IMR-90 (cell line): ENCODE measurements around the gene PEAK1. TPM values are rescaled to one million over a fixed set of nuclear protein-coding genes. Genes with fewer than 3 reads are reported as not detected.

ENCODE experiments used
- ATAC-seq: fragments of 200-7000 bp; cut with Tn5 transposase; 2 replicates; pipeline ENCODE4 v1.9.1; 2020; ENCODE audit warnings: low read depth, mild to moderate bottlenecking, moderate library complexity
- BruUV-seq: library from RNA; stranded (reverse); fragments of 400-500 nt; replicated peaks from 2 replicates; lab custom pipeline; 2021; lab: Mats Ljungman, UMichigan
- CTCF ChIA-PET: fragments of 300-600 bp; formaldehyde crosslinking; extraction: SDS; loops from one replicate; lab custom pipeline; 2021; ENCODE audit warnings: antibody characterized with exemption; lab: Yijun Ruan, JAX
- POLR2A ChIA-PET: fragments of 300-600 bp; sonication (Branson Sonifier 250); formaldehyde crosslinking; loops from one replicate; lab custom pipeline; 2022; ENCODE audit warnings: antibody characterized with exemption; ENCODE audit not compliant: unreplicated experiment; lab: Charles Lee
- DNase-seq: peaks from one replicate; pipeline ENCODE4 v3.0.0; 2013
- H2AFZ ChIP-seq: replicated peaks from 2 replicates; pipeline ENCODE3; 2013; ENCODE audit warnings: low read length, mild to moderate bottlenecking; ENCODE audit not compliant: poor library complexity
- H2AK5ac ChIP-seq: 2 replicates; pipeline ENCODE4 v1.6.1; 2013; ENCODE audit warnings: low read depth, low read length, inconsistent platforms
- H2AK9ac ChIP-seq: replicated peaks from 2 replicates; pipeline ENCODE3; 2013; ENCODE audit warnings: mild to moderate bottlenecking, low read depth, low read length, moderate library complexity; ENCODE audit not compliant: poor library complexity
- H2BK120ac ChIP-seq: 2 replicates; pipeline ENCODE4 v1.6.1; 2013; ENCODE audit warnings: low read depth, low read length, inconsistent platforms
- H2BK15ac ChIP-seq: 3 replicates; pipeline ENCODE4 v1.6.1; 2013; ENCODE audit warnings: low read depth, low read length, inconsistent platforms
- H2BK20ac ChIP-seq: 2 replicates; pipeline ENCODE4 v1.6.1; 2013; ENCODE audit warnings: low read depth, mild to moderate bottlenecking, inconsistent platforms, low read length, moderate library complexity
- H2BK5ac ChIP-seq: 2 replicates; pipeline ENCODE4 v1.6.1; 2013; ENCODE audit warnings: mild to moderate bottlenecking, low read depth, low read length, inconsistent platforms; ENCODE audit not compliant: poor library complexity, severe bottlenecking
- H3K14ac ChIP-seq: replicated peaks from 2 replicates; pipeline ENCODE4 v1.6.1; 2013; ENCODE audit warnings: low read depth, low read length, inconsistent platforms
- H3K18ac ChIP-seq: 2 replicates; pipeline ENCODE4 v1.6.1; 2013; ENCODE audit warnings: low read depth, low read length, control low read depth
- H3K23ac ChIP-seq: 2 replicates; pipeline ENCODE4 v1.6.1; 2013; ENCODE audit warnings: low read depth, low read length, inconsistent platforms
- H3K27ac ChIP-seq: 2 replicates; pipeline ENCODE4 v1.5.1; 2013; ENCODE audit warnings: mild to moderate bottlenecking, control low read depth, low read length; ENCODE audit not compliant: insufficient read depth
- H3K27me3 ChIP-seq: 2 replicates; pipeline ENCODE4 v1.6.1; 2013; ENCODE audit warnings: low read length; ENCODE audit not compliant: control insufficient read depth, insufficient read depth
- H3K36me3 ChIP-seq: 2 replicates; pipeline ENCODE4 v1.6.1; 2013; ENCODE audit warnings: low read length, mixed read lengths; ENCODE audit not compliant: control insufficient read depth, insufficient read depth
- H3K4ac ChIP-seq: 2 replicates; pipeline ENCODE4 v1.6.1; 2013; ENCODE audit warnings: low read depth, low read length, inconsistent platforms
- H3K4me1 ChIP-seq: 2 replicates; pipeline ENCODE4 v1.6.1; 2013; ENCODE audit warnings: low read length, mixed read lengths; ENCODE audit not compliant: control insufficient read depth, insufficient read depth
- H3K4me2 ChIP-seq: 2 replicates; pipeline ENCODE4 v1.6.1; 2013; ENCODE audit warnings: low read depth, mild to moderate bottlenecking, control low read depth, low read length, moderate library complexity
- H3K4me3 ChIP-seq: 2 replicates; pipeline ENCODE4 v1.5.1; 2013; ENCODE audit warnings: low read depth, mild to moderate bottlenecking, control low read depth, low read length, moderate library complexity; ENCODE audit not compliant: insufficient read depth
- H3K56ac ChIP-seq: 2 replicates; pipeline ENCODE4 v1.6.1; 2013; ENCODE audit warnings: low read length, inconsistent platforms; ENCODE audit not compliant: insufficient read depth; ENCODE audit errors: extremely low read depth
- H3K79me1 ChIP-seq, 2 experiments: 2 replicates each; pipeline ENCODE4 v1.6.1; 2013; ENCODE audit warnings: low read length in 2 of 2, inconsistent platforms in 1 of 2, low read depth in 1 of 2
- H3K9ac ChIP-seq: 2 replicates; pipeline ENCODE4 v1.6.1; 2013; ENCODE audit warnings: low read depth, low read length, control low read depth
- H3K9me1 ChIP-seq: 2 replicates; pipeline ENCODE4 v1.6.1; 2013; ENCODE audit warnings: low read length, inconsistent platforms; ENCODE audit not compliant: insufficient read depth
- H3K9me3 ChIP-seq: 2 replicates; pipeline ENCODE4 v1.6.1; 2013; ENCODE audit warnings: low read length; ENCODE audit not compliant: control insufficient read depth, insufficient read depth
- H4K20me1 ChIP-seq: 2 replicates; pipeline ENCODE4 v1.6.1; 2013; ENCODE audit warnings: low read length, inconsistent platforms; ENCODE audit not compliant: insufficient read depth
- H4K5ac ChIP-seq: 2 replicates; pipeline ENCODE4 v1.6.1; 2013; ENCODE audit warnings: mild to moderate bottlenecking, low read depth, low read length, control low read depth
- H4K8ac ChIP-seq, 2 experiments: 2 replicates each; pipeline ENCODE4 v1.6.1; 2013; ENCODE audit warnings: low read depth in 2 of 2, low read length in 2 of 2, control low read depth in 1 of 2, inconsistent platforms in 1 of 2
- H4K91ac ChIP-seq: 2 replicates; pipeline ENCODE4 v1.6.1; 2013; ENCODE audit warnings: low read depth, low read length, inconsistent platforms; ENCODE audit not compliant: insufficient read depth
- CEBPB ChIP-seq: IDR thresholded peaks from 2 replicates; pipeline ENCODE4 v1.6.1; 2012; ENCODE audit warnings: low read depth, low read length, improper control_type of control experiment
- FOS ChIP-seq: fragments of 150-350 bp; IDR thresholded peaks from 2 replicates; pipeline ENCODE4 v1.6.1; 2016; ENCODE audit warnings: low read depth, low read length
- MAFK ChIP-seq: IDR thresholded peaks from 2 replicates; pipeline ENCODE4 v1.6.1; 2012; ENCODE audit warnings: low read depth, low read length, improper control_type of control experiment
- RCOR1 ChIP-seq: IDR thresholded peaks from 2 replicates; pipeline ENCODE4 v1.6.1; 2012; ENCODE audit warnings: mild to moderate bottlenecking, low read length, improper control_type of control experiment; ENCODE audit not compliant: insufficient replicate concordance
- WGBS, 2 experiments: methylation state at CpG; one replicate each; pipeline versions ENCODE4 v1.1.5 to v1.1.7; 2013; ENCODE audit warnings: missing lambda C conversion rate in 2 of 2; ENCODE audit not compliant: insufficient read length in 1 of 2; ENCODE audit errors: extremely low coverage in 2 of 2; 5-methylcytosine and 5-hydroxymethylcytosine counted together
- dilution Hi-C: fragments of 300-500 bp; cut with HindIII; formaldehyde crosslinking; loops from one replicate; pipeline ENCODE4 v1.14.3; 2018; ENCODE audit warnings: low sequenced_read_pairs; ENCODE audit not compliant: unreplicated experiment
- in situ Hi-C: fragments of 300-500 bp; cut with MboI; formaldehyde crosslinking; loops from 3 replicates; pipeline ENCODE4 v1.14.3; 2019; ENCODE audit warnings: low sequenced_read_pairs, inconsistent platforms, mixed read lengths
- intact Hi-C: fragments of 100-400 bp; cut with micrococcal nuclease; formaldehyde crosslinking; loops from 2 replicates; pipeline ENCODE4 v1.10.0; 2022
- polyA plus RNA-seq, 3 experiments: library from polyadenylated mRNA; depleted of rRNA; stranded (reverse); fragments of >200 nt; gene quantifications; 2 replicates each; pipeline ENCODE4 v1.2.3, GENCODE V29; 2012; ENCODE audit warnings: low replicate concordance in 1 of 3
- total RNA-seq: library from RNA; depleted of rRNA; stranded (reverse); fragments of >200 nt; gene quantifications from 2 replicates; pipeline ENCODE4 v1.2.3, GENCODE V29; 2012
- TF ChIP-seq, protein P1 (sequence below): conservative IDR thresholded peaks from 2 replicates; pipeline ENCODE4 v1.5.1; 2012; ENCODE audit warnings: mild to moderate bottlenecking, low read depth, low read length, improper control_type of control experiment

The PEAK1 gene
- total and polyA plus RNA-seq, 2 of the 4 experiments (the other 2 are of a cell fraction), result 21.5 to 43.9 TPM

DNA sequence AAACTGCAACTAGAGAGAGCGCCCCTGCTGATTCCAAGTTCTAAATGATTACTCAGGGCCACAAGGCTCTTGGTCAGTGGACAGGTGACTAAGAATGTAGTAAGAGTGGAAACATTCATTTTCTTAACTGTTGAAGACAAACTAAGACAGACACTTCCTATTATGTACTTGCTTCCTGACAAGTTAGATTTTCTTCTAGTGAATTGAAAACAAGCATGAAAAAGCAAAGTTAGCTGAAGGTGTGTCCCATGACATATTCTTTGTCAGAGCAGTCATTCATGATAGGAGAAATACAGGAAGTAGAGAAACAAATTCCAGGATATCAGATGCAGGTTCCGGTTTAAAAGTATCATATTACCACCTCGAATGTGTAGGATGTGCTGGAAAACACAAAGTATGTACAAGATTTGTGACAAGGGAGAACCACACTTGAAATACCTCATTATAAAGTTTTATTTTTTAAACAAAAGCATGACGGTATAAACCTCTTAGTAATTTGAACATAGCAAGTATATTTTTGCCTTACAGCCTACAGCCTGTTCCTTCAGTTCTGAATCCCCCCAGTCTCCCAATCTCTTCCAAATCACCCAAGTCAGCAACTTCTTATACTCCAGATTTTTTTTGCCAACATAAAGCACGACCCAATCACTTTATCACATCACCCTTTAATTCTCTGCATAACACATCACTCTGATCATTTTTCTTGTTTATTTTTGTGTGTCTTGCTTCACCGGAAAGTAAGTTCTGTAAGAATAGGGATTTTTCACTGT lies 355.2 kb downstream of the PEAK1 start:
- WGBS, 2 experiments, result no CpG with 5 or more reads among the region's 6 CpGs
- H3K18ac ChIP-seq, result no peak overlapping the region; the same call in 1 of the 2 replicates
- H2BK120ac ChIP-seq, result 0 out of 2 replicates have a peak overlapping the region, but pooled peaks have one; percentile 5
- H4K91ac ChIP-seq, result no peak overlapping the region
- H3K9ac ChIP-seq, result no peak overlapping the region
- CTCF ChIA-PET, result interaction anchor here (0.6 kb wide), 1 partner anchor 34 kb away, joined by 7 read pairs; no protein-coding TSS in a partner anchor
- POLR2A ChIA-PET, result no interaction called here
- peak overlapping the region; percentile 36 for H2BK5ac ChIP-seq
- H3K79me1 ChIP-seq, result peaks cover 15 to 75% of the 10 kb centered on the region in 2 experiments
- H3K4me2 ChIP-seq, result peak overlapping the region; percentile 64; the same call in 1 of the 2 replicates
- H3K9me1 ChIP-seq, result peaks cover 9% of the 10 kb centered on the region
- H4K20me1 ChIP-seq, result peaks cover 48% of the 10 kb centered on the region
- dilution Hi-C loops, result no loop called here
- H3K27ac ChIP-seq, result no peak overlapping the region
- no peak overlapping the region for H2AK5ac ChIP-seq
- intact Hi-C loops, result no loop called here
- in situ Hi-C loops, result no loop called here
- H2AK9ac ChIP-seq, result no peak overlapping the region
- ATAC-seq (peak; percentile 12), DNase-seq (peak; percentile 65)
- no peak overlapping the region; the same call in 1 of the 2 replicates for H3K4ac ChIP-seq
- peaks cover 17% of the 10 kb centered on the region for H3K4me1 ChIP-seq
- H3K27me3 ChIP-seq, result no peaks in the 10 kb centered on the region
- H4K5ac ChIP-seq, result no peak overlapping the region
- H3K36me3 ChIP-seq, result 0 out of 2 replicates have a peak, but pooled peaks cover 2% of the 10 kb centered on the region
- no peak overlapping the region for H2BK20ac ChIP-seq
- H4K8ac ChIP-seq, result peak overlapping the region in 1 of 2 experiments; percentile 24; a peak in 1 of 4 replicates
- no peak overlapping the region for H2AFZ ChIP-seq
- no peak overlapping the region for H3K4me3 ChIP-seq
- H3K56ac ChIP-seq, result no peak overlapping the region
- H3K9me3 ChIP-seq, result no peaks in the 10 kb centered on the region
- H3K14ac ChIP-seq, result 0 out of 2 replicates have a peak overlapping the region, but pooled peaks have one; percentile 22
- H3K23ac ChIP-seq, result peak overlapping the region; percentile 13; the same call in 1 of the 2 replicates
- no TSS peak for BruUV-seq
- TF ChIP-seq FOS (0 out of 2 replicates have a peak, but pooled peaks have one; percentile 9), CEBPB (no peak), MAFK (peak; percentile 30; the same call in 1 of the 2 replicates), RCOR1 (no peak)
- TF ChIP-seq, protein P1, sequence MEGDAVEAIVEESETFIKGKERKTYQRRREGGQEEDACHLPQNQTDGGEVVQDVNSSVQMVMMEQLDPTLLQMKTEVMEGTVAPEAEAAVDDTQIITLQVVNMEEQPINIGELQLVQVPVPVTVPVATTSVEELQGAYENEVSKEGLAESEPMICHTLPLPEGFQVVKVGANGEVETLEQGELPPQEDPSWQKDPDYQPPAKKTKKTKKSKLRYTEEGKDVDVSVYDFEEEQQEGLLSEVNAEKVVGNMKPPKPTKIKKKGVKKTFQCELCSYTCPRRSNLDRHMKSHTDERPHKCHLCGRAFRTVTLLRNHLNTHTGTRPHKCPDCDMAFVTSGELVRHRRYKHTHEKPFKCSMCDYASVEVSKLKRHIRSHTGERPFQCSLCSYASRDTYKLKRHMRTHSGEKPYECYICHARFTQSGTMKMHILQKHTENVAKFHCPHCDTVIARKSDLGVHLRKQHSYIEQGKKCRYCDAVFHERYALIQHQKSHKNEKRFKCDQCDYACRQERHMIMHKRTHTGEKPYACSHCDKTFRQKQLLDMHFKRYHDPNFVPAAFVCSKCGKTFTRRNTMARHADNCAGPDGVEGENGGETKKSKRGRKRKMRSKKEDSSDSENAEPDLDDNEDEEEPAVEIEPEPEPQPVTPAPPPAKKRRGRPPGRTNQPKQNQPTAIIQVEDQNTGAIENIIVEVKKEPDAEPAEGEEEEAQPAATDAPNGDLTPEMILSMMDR, result no peak
- H2BK15ac ChIP-seq, result no peak overlapping the region
